PFSK-1 (cell line): ENCODE measurements around the gene PET100.

ENCODE experiments used
- FOXP2 ChIP-seq: optimal IDR thresholded peaks from 2 replicates; pipeline ENCODE3; 2011; ENCODE audit warnings: borderline replicate concordance, control low read depth, inconsistent platforms; ENCODE audit not compliant: insufficient read depth; ENCODE audit errors: extremely low read length, extremely low read depth
- POLR2AphosphoS5 ChIP-seq: IDR thresholded peaks from 2 replicates; pipeline ENCODE4 v1.6.1; 2012; ENCODE audit warnings: low read depth, mild to moderate bottlenecking, control low read depth, low read length, moderate library complexity
- REST ChIP-seq, 2 experiments: IDR thresholded peaks; 2 replicates each; pipeline versions ENCODE4 v1.6.1 to v1.8.0; 2011 to 2012; ENCODE audit warnings: low read depth in 2 of 2, low read length in 2 of 2, control low read depth in 1 of 2, inconsistent platforms in 1 of 2, mild to moderate bottlenecking in 1 of 2, moderate library complexity in 1 of 2; ENCODE audit not compliant: insufficient read depth in 1 of 2
- SIN3A ChIP-seq: IDR thresholded peaks from 2 replicates; pipeline ENCODE4 v1.6.1; 2012; ENCODE audit warnings: mild to moderate bottlenecking, low read length, moderate library complexity, borderline replicate concordance; ENCODE audit not compliant: insufficient read depth
- TAF1 ChIP-seq: IDR thresholded peaks from 2 replicates; pipeline ENCODE4 v1.6.1; 2012; ENCODE audit warnings: low read length, control low read depth, borderline replicate concordance; ENCODE audit not compliant: insufficient read depth

PET100 gene

GRCh38 chr19:7596211-7596937 is 33.2 kb upstream of the PET100 start:
- TF ChIP-seq TAF1, result no peak
- TF ChIP-seq SIN3A, result no peak
- no peak for TF ChIP-seq FOXP2
- no peak for TF ChIP-seq REST (IDR thresholded peaks at IDR 0.05; ENCODE audit: insufficient read depth in 1 of 2, low read depth in 2 of 2, low read length in 2 of 2)
- TF ChIP-seq POLR2AphosphoS5, result no peak

- TF ChIP-seq POLR2AphosphoS5 (no peak), SIN3A (no peak), TAF1 (no peak), FOXP2 (no peak), REST (IDR thresholded peaks at IDR 0.05; ENCODE audit: insufficient read depth in 1 of 2, low read depth in 2 of 2, low read length in 2 of 2) (no peak)
These were observed 31.9 kb upstream of the PET100 start for GRCh38 chr19:7597689-7598088.

- TF ChIP-seq TAF1 (no peak), SIN3A (no peak)
These were observed 31.4 kb upstream of the PET100 start for GRCh38 chr19:7598180-7598579.

- TF ChIP-seq FOXP2 (no peak), SIN3A (no peak), REST (IDR thresholded peaks at IDR 0.05; ENCODE audit: insufficient read depth in 1 of 2, low read depth in 2 of 2, low read length in 2 of 2) (no peak), POLR2AphosphoS5 (no peak), TAF1 (no peak)
These were observed 28.9 kb upstream of the PET100 start for GRCh38 chr19:7600721-7601120.

GRCh38 chr19:7602240-7602934 is 27.2 kb upstream of the PET100 start:
- TF ChIP-seq REST (IDR thresholded peaks at IDR 0.05; ENCODE audit: insufficient read depth in 1 of 2, low read depth in 2 of 2, low read length in 2 of 2) (no peak), FOXP2 (no peak), TAF1 (no peak), SIN3A (no peak), POLR2AphosphoS5 (no peak)
